Smooth muscle cell (in vitro differentiated cells): Measurements from ENCODE around the gene MRPS24. TPM values are rescaled to one million over a fixed set of nuclear protein-coding genes. Genes with fewer than 3 reads are reported as not detected.

Source experiments
- DNase-seq: peaks from one replicate; lab custom pipeline; 2025; ENCODE audit not compliant: unreplicated experiment; lab: John Stamatoyannopoulos, UW
- H2AFZ ChIP-seq: fragments of 200-600 bp; sonication (generic); 2 replicates; pipeline ENCODE4 v1.6.0; 2016; ENCODE audit warnings: antibody characterized with exemption, low read depth, mild to moderate bottlenecking
- H3F3A ChIP-seq: fragments of 200-600 bp; sonication (generic); 2 replicates; pipeline ENCODE4 v1.6.0; 2017; ENCODE audit warnings: antibody characterized with exemption, low read depth
- H3K27ac ChIP-seq: fragments of 200-600 bp; sonication (generic); 2 replicates; pipeline ENCODE4 v1.5.1; 2016; ENCODE audit warnings: low read depth, mild to moderate bottlenecking
- H3K27me3 ChIP-seq: fragments of 200-600 bp; sonication (generic); 2 replicates; pipeline ENCODE4 v1.6.1; 2016; ENCODE audit warnings: low read depth, mild to moderate bottlenecking
- H3K36me3 ChIP-seq: fragments of 200-600 bp; sonication (generic); 2 replicates; pipeline ENCODE4 v1.5.1; 2016; ENCODE audit warnings: low read depth
- H3K4me1 ChIP-seq: fragments of 200-600 bp; sonication (generic); 2 replicates; pipeline ENCODE4 v1.5.1; 2016; ENCODE audit warnings: low read depth
- H3K4me2 ChIP-seq: fragments of 200-600 bp; sonication (generic); 2 replicates; pipeline ENCODE4 v1.6.0; 2016; ENCODE audit warnings: mild to moderate bottlenecking
- H3K4me3 ChIP-seq: fragments of 200-600 bp; sonication (generic); 2 replicates; pipeline ENCODE4 v1.5.1; 2016; ENCODE audit warnings: mild to moderate bottlenecking
- H3K79me2 ChIP-seq: fragments of 200-600 bp; sonication (generic); 2 replicates; pipeline ENCODE4 v1.6.0; 2016; ENCODE audit warnings: low read depth, mild to moderate bottlenecking
- H3K9ac ChIP-seq: fragments of 200-600 bp; sonication (generic); 2 replicates; pipeline ENCODE4 v1.6.0; 2016; ENCODE audit warnings: low read depth
- H3K9me3 ChIP-seq: fragments of 200-600 bp; sonication (generic); replicated peaks from 2 replicates; pipeline ENCODE4 v1.5.1; 2016; ENCODE audit warnings: low read depth
- H4K20me1 ChIP-seq: fragments of 200-600 bp; sonication (generic); 2 replicates; pipeline ENCODE4 v1.6.0; 2016; ENCODE audit warnings: low read depth
- WGBS: methylation state at CpG from one replicate; pipeline ENCODE4 v1.1.7; 2016; ENCODE audit warnings: low lambda C conversion rate; 5-methylcytosine and 5-hydroxymethylcytosine counted together
- polyA plus RNA-seq: library from polyadenylated mRNA; unstranded; fragments of >200 nt; fragmentation: Nextera tagmentation; extraction: Ambion mirVana; gene quantifications from 2 replicates; pipeline ENCODE4 v1.2.1, GENCODE V29; 2016
- total RNA-seq: library from RNA; depleted of rRNA; stranded (reverse); fragments of >200 nt; gene quantifications from 2 replicates; pipeline ENCODE4 v1.2.3, GENCODE V29; 2014
- TF ChIP-seq, protein P1 (sequence below): fragments of 200-600 bp; sonication (generic); IDR thresholded peaks from 2 replicates; pipeline ENCODE4 v1.5.1; 2017; ENCODE audit warnings: borderline replicate concordance, mild to moderate bottlenecking, antibody characterized with exemption; ENCODE audit not compliant: insufficient read depth, poor library complexity, severe bottlenecking

The MRPS24 gene
- total and polyA plus RNA-seq, 2 experiments from 2014 or later: 84.1 to 183 TPM

DNA sequence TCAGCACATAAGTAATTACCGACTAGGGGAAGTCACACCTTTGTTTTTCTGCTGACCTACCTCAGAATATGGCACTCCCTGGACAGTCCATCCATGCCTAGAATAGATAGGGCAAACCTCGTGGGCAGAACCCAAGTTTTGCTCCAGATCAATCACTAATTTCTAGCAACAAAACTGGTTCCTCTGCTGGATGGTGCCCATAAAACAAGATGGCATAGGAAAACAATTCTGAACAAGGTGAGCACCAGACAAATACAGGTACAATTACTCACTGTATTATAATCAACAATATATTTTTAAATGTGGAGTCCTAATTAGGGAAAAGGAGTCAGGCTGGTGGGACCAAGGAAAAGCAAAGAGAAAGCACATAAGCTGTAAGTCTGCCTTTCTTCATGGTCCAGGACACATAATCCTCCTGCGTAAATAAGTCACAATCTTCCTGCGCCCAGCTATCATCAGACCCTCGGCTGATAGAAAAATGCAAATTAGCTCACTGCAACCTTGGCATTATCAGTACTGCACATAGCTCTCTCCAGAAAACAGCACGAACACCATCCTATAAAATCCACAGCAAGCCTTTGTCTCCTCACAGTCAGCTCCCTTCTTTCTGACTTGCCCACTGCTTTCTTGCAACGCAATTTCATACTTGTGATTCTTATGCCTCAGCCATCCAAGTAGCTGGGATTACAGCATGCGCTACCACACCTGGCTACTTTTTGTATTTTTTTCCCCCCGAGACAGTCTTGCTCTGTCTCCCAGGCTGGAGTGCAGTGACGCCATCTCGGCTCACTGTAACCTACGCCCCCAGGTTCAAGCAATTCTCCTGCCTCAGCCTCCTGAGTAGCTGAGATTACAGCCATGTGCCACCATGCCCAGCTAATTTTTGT lies 22.0 kb upstream of the MRPS24 start:
- no peak for DNase-seq
- Histone ChIP-seq H3K36me3 (no peaks in the 10 kb centered on the region), H3K27ac (no peak overlapping the region), H4K20me1 (peaks cover 87% of the 10 kb centered on the region), H3K9me3 (no peaks in the 10 kb centered on the region), H3K9ac (no peak overlapping the region), H2AFZ (no peak overlapping the region), H3K4me1 (no peaks in the 10 kb centered on the region), H3K4me3 (no peak overlapping the region), H3K79me2 (peaks cover 75% of the 10 kb centered on the region), H3F3A (no peaks in the 10 kb centered on the region), H3K27me3 (no peaks in the 10 kb centered on the region), H3K4me2 (no peak overlapping the region)
- TF ChIP-seq, protein P1, sequence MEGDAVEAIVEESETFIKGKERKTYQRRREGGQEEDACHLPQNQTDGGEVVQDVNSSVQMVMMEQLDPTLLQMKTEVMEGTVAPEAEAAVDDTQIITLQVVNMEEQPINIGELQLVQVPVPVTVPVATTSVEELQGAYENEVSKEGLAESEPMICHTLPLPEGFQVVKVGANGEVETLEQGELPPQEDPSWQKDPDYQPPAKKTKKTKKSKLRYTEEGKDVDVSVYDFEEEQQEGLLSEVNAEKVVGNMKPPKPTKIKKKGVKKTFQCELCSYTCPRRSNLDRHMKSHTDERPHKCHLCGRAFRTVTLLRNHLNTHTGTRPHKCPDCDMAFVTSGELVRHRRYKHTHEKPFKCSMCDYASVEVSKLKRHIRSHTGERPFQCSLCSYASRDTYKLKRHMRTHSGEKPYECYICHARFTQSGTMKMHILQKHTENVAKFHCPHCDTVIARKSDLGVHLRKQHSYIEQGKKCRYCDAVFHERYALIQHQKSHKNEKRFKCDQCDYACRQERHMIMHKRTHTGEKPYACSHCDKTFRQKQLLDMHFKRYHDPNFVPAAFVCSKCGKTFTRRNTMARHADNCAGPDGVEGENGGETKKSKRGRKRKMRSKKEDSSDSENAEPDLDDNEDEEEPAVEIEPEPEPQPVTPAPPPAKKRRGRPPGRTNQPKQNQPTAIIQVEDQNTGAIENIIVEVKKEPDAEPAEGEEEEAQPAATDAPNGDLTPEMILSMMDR: no peak
- 86% methylated on average over 12 of the region's 12 CpGs for WGBS

DNA sequence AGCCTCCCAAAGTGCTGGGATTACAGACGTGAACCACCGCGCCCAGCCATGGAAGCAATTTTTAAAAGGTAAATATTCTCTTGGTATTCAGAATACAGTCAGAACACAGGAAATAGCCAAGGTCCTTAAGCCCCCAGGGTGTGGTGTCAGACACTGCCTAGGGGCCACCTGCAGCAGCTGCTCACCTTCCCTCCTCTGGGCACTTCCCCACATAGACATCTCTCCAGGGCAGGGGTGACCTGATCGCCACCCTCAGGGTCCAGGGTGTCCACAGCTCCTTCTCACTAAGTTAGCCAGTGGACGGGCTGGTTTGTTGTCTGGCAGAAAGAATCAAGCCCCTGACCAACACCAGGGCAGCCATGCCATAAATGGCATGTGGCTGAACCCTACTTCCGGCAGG lies 21.2 kb upstream of the MRPS24 start:
- DNase-seq: no peak
- Histone ChIP-seq H3K9ac (no peak overlapping the region), H3K79me2 (peaks cover 72% of the 10 kb centered on the region), H4K20me1 (peaks cover 79% of the 10 kb centered on the region), H3F3A (no peaks in the 10 kb centered on the region), H3K36me3 (peaks cover 3% of the 10 kb centered on the region), H2AFZ (no peak overlapping the region), H3K4me1 (no peaks in the 10 kb centered on the region), H3K9me3 (no peaks in the 10 kb centered on the region), H3K27me3 (no peaks in the 10 kb centered on the region), H3K27ac (no peak overlapping the region), H3K4me3 (no peak overlapping the region), H3K4me2 (no peak overlapping the region)
- TF ChIP-seq, protein P1: no peak
- WGBS: 96% methylated on average over 6 of the region's 6 CpGs

DNA sequence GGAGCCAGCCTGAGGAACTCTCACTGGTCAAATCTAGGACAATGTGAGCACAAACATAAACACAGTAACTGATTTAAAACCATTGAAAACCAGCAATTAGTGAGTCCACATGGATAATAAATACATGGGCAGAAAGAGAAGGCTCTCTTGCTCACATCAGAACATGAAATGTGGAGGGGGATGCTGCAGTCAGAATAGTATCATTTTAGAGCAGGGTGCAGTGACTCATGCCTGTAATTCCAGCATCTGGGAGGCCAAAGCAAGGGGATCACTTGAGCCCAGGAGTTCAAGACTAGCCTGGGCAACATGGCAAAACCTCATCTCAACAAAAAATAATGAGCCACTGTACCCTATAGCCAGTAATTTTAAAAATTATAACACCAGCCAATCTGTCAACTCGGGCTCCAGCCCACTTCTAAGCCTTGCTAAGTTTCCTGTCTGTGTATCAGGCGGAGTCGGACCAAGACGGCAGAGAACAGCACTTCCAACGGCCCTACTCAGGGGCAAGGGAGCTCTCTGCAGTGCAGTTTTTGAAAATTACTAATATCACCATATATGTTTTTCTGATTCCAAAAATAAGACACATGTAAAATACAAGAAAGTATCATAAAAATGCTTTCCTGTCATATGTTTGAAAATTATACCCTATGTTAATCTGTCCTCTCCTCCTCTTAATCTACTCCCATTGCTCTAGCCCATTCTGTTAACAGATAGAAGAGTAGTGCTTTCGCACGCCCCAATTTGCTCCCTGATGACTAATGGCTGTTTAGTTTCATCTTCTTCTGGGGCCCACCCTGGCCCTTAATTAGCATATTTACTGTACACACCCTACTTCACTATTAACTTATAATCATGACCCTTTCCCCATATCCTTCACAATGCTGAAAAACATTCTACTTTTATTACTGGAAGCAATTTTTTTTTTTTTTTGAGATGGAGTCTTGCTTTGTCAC lies 20.0 kb upstream of the MRPS24 start:
- H3K4me2 ChIP-seq: peak overlapping the region; percentile 10
- no peaks in the 10 kb centered on the region for H3K9me3 ChIP-seq
- H3K36me3 ChIP-seq: peaks cover 3% of the 10 kb centered on the region
- H3K79me2 ChIP-seq: peaks cover 60% of the 10 kb centered on the region
- no peak overlapping the region for H2AFZ ChIP-seq
- DNase-seq: no peak
- H3K27ac ChIP-seq: no peak overlapping the region
- no peaks in the 10 kb centered on the region for H3K27me3 ChIP-seq
- H3K9ac ChIP-seq: no peak overlapping the region
- no peaks in the 10 kb centered on the region for H3F3A ChIP-seq
- peaks cover 67% of the 10 kb centered on the region for H4K20me1 ChIP-seq
- H3K4me1 ChIP-seq: no peaks in the 10 kb centered on the region
- 86% methylated on average over 7 of the region's 7 CpGs for WGBS
- TF ChIP-seq, protein P1: no peak
- H3K4me3 ChIP-seq: no peak overlapping the region
